Measurements from ENCODE around the gene CCDC87. TPM values are rescaled to one million over a fixed set of nuclear protein-coding genes. Genes with fewer than 3 reads are reported as not detected.
"Not testable (repeated sequence)": the region's sequence is repeated elsewhere in the genome, so short reads cannot be mapped to it uniquely, and the experiment has no call there.

Gene CCDC87, protein sequence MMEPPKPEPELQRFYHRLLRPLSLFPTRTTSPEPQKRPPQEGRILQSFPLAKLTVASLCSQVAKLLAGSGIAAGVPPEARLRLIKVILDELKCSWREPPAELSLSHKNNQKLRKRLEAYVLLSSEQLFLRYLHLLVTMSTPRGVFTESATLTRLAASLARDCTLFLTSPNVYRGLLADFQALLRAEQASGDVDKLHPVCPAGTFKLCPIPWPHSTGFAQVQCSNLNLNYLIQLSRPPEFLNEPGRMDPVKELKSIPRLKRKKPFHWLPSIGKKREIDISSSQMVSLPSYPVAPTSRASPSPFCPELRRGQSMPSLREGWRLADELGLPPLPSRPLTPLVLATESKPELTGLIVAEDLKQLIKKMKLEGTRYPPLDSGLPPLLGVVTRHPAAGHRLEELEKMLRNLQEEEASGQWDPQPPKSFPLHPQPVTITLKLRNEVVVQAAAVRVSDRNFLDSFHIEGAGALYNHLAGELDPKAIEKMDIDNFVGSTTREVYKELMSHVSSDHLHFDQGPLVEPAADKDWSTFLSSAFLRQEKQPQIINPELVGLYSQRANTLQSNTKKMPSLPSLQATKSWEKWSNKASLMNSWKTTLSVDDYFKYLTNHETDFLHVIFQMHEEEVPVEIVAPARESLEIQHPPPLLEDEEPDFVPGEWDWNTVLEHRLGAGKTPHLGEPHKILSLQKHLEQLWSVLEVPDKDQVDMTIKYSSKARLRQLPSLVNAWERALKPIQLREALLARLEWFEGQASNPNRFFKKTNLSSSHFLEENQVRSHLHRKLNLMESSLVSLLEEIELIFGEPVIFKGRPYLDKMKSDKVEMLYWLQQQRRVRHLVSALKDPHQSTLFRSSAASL
- polyA plus RNA-seq (2011; rRNA removed) (0.11 and 0.19 TPM in 2 replicates), polyA minus RNA-seq (2011; rRNA and poly(A)+ RNA removed) (0.23 TPM in 1 of 2 replicates, not detected in the other)

DNA sequence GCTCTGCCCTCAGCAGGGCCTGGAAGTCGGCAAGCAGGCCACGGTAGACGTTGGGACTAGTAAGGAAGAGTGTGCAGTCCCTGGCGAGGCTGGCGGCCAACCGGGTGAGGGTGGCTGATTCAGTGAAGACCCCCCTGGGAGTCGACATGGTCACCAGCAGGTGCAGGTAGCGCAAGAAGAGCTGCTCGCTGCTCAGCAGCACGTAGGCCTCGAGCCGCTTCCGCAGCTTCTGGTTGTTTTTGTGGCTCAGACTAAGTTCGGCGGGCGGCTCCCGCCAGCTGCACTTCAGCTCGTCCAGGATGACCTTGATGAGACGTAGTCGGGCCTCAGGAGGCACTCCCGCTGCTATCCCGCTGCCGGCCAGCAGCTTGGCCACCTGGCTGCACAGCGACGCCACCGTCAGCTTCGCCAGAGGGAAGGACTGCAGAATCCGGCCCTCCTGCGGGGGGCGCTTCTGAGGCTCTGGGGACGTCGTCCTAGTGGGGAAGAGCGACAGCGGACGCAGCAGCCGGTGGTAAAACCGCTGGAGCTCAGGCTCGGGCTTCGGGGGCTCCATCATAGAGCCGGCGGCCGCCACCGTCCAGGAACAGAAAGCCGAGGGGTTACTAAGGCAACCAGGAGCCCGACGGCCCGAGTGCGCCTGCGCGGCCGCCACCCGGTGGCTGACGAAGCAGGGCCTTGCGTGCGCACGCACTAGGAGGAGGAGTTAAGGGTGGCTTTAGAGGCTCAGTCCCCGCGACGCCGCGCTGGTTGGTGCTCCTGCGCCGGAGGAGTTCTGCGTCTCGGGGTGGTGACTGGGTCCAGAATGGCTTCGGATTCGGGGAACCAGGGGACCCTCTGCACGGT lies at the start of gene CCDC87, which contains the start of gene CCS:
TSS of gene CCDC87 (minus strand) at position 607 of the 846 bp plus-strand sequence. CDS start at position 559, 48 bp downstream.
TSS of gene CCS (plus strand) at position 729 of the 846 bp plus-strand sequence. CDS start at position 806, 77 bp downstream.
- ChIA-PET POLR2A (interaction anchor here (1.0 to 1.4 kb wide), 3 partner anchors 15 to 47 kb away, joined by 3 to 7 read pairs (median 4); partner anchors contain the start of gene ZDHHC24), CTCF (interaction anchor here (0.6 to 1.7 kb wide), 5 partner anchors 13 to 126 kb away, joined by 3 to 8 read pairs (median 5); partner anchors contain the start of gene PELI3)
- H3K9me3 ChIP-seq (ENCODE audit: control insufficient read depth, insufficient read depth, low read length), result peaks cover 22% of the 10 kb centered on the region
- TF ChIP-seq, protein P1, sequence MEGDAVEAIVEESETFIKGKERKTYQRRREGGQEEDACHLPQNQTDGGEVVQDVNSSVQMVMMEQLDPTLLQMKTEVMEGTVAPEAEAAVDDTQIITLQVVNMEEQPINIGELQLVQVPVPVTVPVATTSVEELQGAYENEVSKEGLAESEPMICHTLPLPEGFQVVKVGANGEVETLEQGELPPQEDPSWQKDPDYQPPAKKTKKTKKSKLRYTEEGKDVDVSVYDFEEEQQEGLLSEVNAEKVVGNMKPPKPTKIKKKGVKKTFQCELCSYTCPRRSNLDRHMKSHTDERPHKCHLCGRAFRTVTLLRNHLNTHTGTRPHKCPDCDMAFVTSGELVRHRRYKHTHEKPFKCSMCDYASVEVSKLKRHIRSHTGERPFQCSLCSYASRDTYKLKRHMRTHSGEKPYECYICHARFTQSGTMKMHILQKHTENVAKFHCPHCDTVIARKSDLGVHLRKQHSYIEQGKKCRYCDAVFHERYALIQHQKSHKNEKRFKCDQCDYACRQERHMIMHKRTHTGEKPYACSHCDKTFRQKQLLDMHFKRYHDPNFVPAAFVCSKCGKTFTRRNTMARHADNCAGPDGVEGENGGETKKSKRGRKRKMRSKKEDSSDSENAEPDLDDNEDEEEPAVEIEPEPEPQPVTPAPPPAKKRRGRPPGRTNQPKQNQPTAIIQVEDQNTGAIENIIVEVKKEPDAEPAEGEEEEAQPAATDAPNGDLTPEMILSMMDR (IDR thresholded peaks at IDR 0.05; ENCODE audit: low read depth, low read length), result peak; percentile 65
- peaks cover 4% of the 10 kb centered on the region for H3K27me3 ChIP-seq (ENCODE audit: control insufficient read depth, insufficient read depth, low read length)
- peak within 1 kb of the TSS; percentile 57 for H3K27ac ChIP-seq (ENCODE audit: low read depth, low read length)
- H3K4me3 ChIP-seq (ENCODE audit: low read depth, low read length), result peak within 1 kb of the TSS; percentile 85
- DNase-seq (ENCODE audit: low read depth, low spot score), result peak; percentile 81

DNA sequence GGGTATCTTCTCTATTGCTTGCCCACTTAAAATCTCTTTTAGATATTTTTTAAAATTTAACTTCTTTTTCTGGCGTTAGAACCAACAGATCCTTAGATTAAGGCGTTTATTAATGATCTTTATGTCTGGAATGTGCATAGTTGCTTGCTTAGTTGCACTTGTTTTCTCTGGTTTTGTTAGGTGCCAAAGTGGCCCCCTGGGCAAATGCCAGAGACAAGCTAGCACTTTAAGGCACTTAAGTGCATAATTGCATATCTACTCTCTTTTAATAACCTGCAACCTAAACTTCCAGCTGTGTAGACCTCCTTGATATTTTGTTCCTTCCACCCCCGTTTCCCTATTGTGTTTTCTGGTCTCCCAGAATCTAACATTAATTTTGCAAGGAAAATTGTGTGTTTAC lies 49.0 kb upstream of the CCDC87 start:
- TF ChIP-seq, protein P1 (IDR thresholded peaks at IDR 0.05; ENCODE audit: low read depth, low read length), result no peak
- Histone ChIP-seq H3K9me3 (ENCODE audit: control insufficient read depth, insufficient read depth, low read length) (peaks cover 3% of the 10 kb centered on the region; the same call in 1 of the 2 replicates), H3K27me3 (ENCODE audit: control insufficient read depth, insufficient read depth, low read length) (no peaks in the 10 kb centered on the region), H3K4me3 (ENCODE audit: low read depth, low read length) (peak overlapping the region; percentile 98), H3K27ac (ENCODE audit: low read depth, low read length) (no peak overlapping the region)
- ChIA-PET CTCF (no interaction called here), POLR2A (no interaction called here)
- DNase-seq (ENCODE audit: low read depth, low spot score), result no peak

DNA sequence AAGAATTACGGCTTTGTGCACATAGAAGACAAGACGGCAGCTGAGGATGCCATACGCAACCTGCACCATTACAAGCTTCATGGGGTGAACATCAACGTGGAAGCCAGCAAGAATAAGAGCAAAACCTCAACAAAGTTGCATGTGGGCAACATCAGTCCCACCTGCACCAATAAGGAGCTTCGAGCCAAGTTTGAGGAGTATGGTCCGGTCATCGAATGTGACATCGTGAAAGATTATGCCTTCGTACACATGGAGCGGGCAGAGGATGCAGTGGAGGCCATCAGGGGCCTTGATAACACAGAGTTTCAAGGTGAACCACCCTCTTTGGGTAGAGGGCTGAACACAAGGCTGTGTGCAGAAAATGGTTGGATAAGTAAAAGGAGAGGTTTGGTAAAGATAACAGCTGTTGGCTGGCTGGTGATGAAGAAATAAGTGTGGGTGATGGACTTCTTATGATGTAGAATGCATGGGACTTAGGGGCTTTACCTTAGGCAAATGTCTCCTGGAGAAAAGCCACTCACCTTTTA lies 47.0 kb upstream of the CCDC87 start:
- H3K27me3 ChIP-seq (ENCODE audit: control insufficient read depth, insufficient read depth, low read length); DNase-seq (ENCODE audit: low read depth, low spot score); H3K9me3 ChIP-seq (ENCODE audit: control insufficient read depth, insufficient read depth, low read length); CTCF ChIA-PET; H3K27ac ChIP-seq (ENCODE audit: low read depth, low read length): not testable (repeated sequence)
- POLR2A ChIA-PET, result interaction anchor here (0.5 kb wide), 1 partner anchor 17 kb away, joined by 4 read pairs; no protein-coding TSS in a partner anchor
- peak overlapping the region; percentile 98 for H3K4me3 ChIP-seq (ENCODE audit: low read depth, low read length)

DNA sequence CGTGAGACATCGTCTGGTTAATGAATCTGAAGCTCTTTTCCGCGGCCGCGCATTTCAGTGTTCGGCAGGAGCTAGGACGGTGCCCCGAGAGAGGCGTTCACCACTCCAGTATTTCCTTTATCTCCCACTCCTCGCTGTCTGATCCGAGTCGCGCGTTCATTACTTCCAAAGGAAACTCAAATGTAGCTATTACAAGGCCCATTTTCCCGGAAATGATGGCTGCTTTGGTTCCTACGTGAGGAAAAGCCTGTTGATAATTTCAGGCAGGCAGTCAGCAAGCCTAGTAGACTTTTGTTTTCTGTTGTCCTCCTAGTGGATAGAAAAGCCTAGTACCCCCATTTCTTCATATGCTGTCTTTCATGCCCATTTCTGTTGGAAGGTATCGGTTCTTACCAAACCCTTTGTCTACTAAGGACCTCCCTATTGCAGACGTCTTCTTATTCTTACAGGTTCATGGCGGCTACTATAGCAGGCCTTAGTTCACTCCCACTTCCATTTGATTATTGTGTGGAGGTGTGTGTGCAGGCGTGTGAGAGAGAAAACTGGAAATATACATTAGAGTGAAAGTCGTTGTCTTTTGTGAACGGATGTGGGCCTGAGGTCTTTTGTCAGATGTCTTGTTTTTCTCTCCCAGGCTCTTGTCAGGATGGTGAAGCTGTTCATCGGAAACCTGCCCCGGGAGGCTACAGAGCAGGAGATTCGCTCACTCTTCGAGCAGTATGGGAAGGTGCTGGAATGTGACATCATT lies 46.4 kb upstream of the CCDC87 start:
- Histone ChIP-seq H3K27ac (ENCODE audit: low read depth, low read length) (peak overlapping the region; percentile 88), H3K4me3 (ENCODE audit: low read depth, low read length) (peak overlapping the region; percentile 98), H3K9me3 (ENCODE audit: control insufficient read depth, insufficient read depth, low read length) (peaks cover 3% of the 10 kb centered on the region; the same call in 1 of the 2 replicates), H3K27me3 (ENCODE audit: control insufficient read depth, insufficient read depth, low read length) (no peaks in the 10 kb centered on the region)
- CTCF ChIA-PET, result no interaction called here
- POLR2A ChIA-PET, result interaction anchor here (1.3 to 2.3 kb wide), 6 partner anchors 8 to 93 kb away, joined by 4 to 25 read pairs (median 8); partner anchors contain the start of genes ACTN3, RBM4B and ZDHHC24
- TF ChIP-seq, protein P1 (IDR thresholded peaks at IDR 0.05; ENCODE audit: low read depth, low read length), result no peak
- no peak for DNase-seq (ENCODE audit: low read depth, low spot score)
